Measurements from ENCODE around the gene AEN.

Gene AEN

DNA sequence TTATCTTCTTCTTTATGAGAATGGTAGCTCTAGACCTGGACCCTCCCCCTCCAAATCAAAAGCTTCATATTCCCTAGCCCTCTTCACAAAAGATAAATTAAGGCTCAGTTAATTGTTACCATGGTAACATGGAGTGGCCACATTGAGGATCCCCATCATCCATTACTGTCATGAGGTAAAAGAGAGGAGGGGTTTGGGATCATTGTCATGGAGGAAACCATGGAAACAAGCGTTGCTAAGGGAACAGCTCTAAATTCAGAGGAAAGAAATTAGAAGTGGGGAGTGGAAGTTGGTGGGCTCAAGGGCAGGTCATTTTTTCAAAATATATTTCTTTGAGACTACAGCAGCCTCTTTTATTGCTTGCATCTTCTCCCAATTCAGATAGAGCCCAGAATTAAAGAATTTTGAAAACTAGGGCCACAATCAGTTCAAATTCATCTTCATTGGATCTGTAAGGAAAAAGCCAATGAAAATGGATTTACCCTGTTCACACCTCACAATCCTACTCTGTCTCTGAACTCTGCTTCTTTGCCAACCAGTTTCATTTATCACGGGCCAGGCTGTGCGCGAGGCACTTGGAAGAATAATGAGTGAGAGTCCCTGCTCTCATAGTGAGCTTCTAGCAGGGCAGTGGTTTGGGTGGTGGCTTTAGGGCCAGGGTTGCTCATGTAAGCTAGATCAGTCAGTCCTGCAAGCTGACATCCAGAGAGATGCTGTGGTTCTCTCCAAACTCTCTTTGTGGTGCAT is 11.6 kb upstream of the AEN start:
- H3K9me3 ChIP-seq (ENCODE audit: severe bottlenecking): no peaks in the 10 kb centered on the region
- peak overlapping the region; percentile 35; the same call in 1 of the 2 replicates for H3K27ac ChIP-seq
- no peak overlapping the region for H3K4me3 ChIP-seq (ENCODE audit: low read depth, low read length)
- TF ChIP-seq CTCF (IDR thresholded peaks at IDR 0.05; ENCODE audit: low read depth, low read length): no peak
- H3K36me3 ChIP-seq: peaks cover 97% of the 10 kb centered on the region
- DNase-seq: no peak
- H3K27me3 ChIP-seq (ENCODE audit: insufficient read depth, low read depth, severe bottlenecking): no peaks in the 10 kb centered on the region

DNA sequence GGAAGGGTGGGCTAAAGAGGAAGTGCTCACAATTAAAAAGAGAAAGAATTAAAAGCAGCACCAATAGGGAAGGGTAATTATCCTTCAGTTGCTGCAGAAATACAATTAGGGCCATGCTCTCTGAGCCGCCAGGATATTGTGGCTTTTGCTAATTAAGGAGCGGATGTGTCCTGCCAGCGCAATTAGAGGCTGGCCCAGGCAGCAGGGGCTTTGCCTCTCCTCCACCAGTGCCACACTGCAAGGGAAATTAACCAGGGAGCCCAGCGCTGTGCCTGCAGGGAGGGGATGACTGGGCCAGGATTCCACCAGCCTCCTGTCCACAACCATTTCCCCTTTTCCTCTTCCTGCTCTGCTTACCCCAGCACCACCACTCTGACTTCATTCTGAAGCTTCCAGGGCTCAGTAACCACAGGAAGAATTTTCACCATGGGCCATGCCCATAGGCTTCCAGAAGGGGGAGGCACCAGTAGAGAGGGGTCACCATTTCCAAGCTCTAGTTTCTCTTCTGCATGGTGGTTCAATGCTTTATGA is 10.4 kb upstream of the AEN start:
- peak; percentile 20 for TF ChIP-seq CTCF (IDR thresholded peaks at IDR 0.05; ENCODE audit: low read depth, low read length)
- Histone ChIP-seq H3K4me3 (ENCODE audit: low read depth, low read length) (no peak overlapping the region), H3K36me3 (peaks cover 97% of the 10 kb centered on the region), H3K27me3 (ENCODE audit: insufficient read depth, low read depth, severe bottlenecking) (no peaks in the 10 kb centered on the region), H3K9me3 (ENCODE audit: severe bottlenecking) (no peaks in the 10 kb centered on the region), H3K27ac (peak overlapping the region; percentile 47)
- DNase-seq: no peak

DNA sequence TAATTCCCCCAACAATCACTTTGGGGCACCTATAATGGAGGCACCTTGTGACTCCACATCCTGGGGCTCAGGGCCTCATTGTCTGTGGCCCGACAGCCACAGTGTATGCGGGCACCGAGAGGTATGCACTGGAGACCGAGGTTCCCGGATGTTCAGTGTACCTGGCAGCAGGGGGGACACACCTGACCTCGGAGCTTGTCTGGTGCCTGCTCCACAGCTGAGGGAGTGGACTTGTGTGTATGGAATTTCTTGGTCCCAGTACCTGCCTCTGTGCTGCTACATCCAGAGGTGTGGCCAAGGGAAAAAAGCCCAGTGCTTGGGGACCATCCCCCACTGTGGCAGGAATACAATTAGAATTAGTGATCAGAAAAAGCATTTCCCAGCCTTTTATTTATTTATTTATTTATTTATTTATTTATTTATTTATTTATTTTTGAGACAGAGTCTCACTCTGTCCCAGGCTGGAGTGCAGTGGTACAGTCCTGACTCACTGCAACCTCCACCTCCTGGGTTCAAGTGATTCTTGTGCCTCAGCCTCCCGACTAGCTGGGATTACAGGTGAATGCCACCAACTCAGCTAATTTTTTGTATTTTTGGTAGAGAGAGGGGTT is 8.8 kb upstream of the AEN start:
- no peak for DNase-seq
- Histone ChIP-seq H3K27me3 (ENCODE audit: insufficient read depth, low read depth, severe bottlenecking) (no peaks in the 10 kb centered on the region), H3K9me3 (ENCODE audit: severe bottlenecking) (no peaks in the 10 kb centered on the region), H3K27ac (peak overlapping the region; percentile 33), H3K36me3 (peaks cover 96% of the 10 kb centered on the region), H3K4me3 (ENCODE audit: low read depth, low read length) (no peak overlapping the region)
- TF ChIP-seq CTCF (IDR thresholded peaks at IDR 0.05; ENCODE audit: low read depth, low read length): no peak

DNA sequence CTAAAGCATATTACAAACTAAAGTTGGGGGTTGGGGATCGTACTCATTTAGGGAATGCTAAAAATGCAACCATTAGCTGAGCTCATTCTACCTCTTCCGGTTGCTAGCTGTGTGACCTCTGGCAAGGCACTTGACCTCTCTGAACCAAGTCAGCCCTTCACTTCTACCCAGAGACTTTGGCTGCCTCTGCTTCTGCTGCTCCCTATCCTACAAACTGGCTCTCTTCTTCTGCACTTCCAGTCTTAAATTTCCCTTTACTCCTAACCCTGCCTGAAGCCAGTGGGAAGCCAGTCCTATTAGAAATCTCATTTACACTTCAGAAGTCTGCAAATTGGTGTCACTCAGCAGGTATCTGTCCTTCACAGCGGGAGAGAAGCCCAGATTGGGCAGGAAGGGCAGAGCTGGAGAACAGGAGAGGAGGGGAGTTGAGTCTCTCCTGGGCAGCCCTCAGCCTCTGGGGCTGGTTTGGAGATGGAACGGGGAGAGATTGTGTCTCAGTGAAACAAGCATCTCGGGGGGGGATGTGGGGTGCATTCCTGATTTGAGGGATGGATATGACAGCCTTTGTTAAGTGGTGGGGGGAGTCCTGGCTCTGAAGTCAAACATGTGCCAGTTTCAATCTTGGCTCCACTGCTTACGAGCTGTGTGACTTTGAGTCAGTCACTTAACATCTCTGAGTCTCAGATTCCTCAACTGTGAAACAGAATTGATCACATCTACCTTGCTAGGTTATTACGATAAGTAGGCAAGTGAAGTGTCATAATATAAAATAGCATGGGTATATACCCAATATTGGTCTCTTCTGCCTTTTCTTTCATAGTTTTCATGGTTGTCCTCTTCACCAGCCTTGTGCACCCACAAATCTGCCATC is 7.8 kb upstream of the AEN start:
- Histone ChIP-seq H3K4me3 (ENCODE audit: low read depth, low read length) (no peak overlapping the region), H3K27ac (peak overlapping the region; percentile 76), H3K36me3 (peaks cover 86% of the 10 kb centered on the region), H3K27me3 (ENCODE audit: insufficient read depth, low read depth, severe bottlenecking) (no peaks in the 10 kb centered on the region), H3K9me3 (ENCODE audit: severe bottlenecking) (no peaks in the 10 kb centered on the region)
- DNase-seq: no peak
- no peak for TF ChIP-seq CTCF (IDR thresholded peaks at IDR 0.05; ENCODE audit: low read depth, low read length)

DNA sequence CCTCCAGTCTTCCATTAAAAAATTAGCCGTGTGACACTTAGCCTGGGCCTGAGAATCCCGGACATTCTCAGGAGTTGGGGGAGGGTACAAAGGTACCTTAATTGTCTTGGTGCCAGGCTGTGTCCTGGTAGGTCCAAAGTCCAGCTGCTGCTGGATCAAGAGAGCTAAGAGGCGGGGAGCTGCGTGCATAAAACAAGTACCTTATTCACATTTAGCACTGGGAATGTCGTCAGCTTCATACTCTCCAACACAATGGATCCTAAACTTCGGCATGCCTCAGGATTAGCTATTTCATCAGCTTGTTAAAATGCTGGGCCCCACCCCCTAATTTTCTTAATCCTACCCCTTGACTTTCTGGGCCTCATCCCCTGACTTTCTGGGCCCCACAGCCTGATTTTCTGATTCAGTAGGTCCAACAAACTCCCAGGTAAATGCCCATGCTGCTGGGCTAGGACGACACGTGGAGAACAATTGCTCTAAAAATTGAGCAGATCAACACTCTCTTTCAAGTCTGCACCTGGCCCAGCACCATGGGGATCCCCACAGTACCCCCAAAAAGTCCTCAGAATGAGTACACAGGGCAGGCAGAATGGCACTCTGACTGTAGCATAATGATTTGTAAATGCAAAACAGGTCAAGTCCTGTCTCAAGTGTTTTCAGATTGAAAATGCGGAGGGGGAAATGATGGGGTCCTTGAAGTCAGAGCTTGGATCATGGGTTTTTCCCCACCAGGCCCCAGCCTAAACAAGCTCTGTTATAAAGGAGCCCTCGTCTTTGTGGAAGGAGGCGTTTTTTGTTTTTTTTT is 5.6 kb upstream of the AEN start:
- no peaks in the 10 kb centered on the region for H3K27me3 ChIP-seq (ENCODE audit: insufficient read depth, low read depth, severe bottlenecking)
- peaks cover 72% of the 10 kb centered on the region for H3K36me3 ChIP-seq
- no peak overlapping the region for H3K4me3 ChIP-seq (ENCODE audit: low read depth, low read length)
- no peak for DNase-seq
- H3K9me3 ChIP-seq (ENCODE audit: severe bottlenecking): no peaks in the 10 kb centered on the region
- peak overlapping the region; percentile 76 for H3K27ac ChIP-seq
- no peak for TF ChIP-seq CTCF (IDR thresholded peaks at IDR 0.05; ENCODE audit: low read depth, low read length)

Data from WERI-Rb-1 (cell line).